Endothelial cell of umbilical vein (primary cell): ENCODE data around the gene RALGPS1. TPM values are rescaled to one million over a fixed set of nuclear protein-coding genes. Genes with fewer than 3 reads are reported as not detected.

ENCODE experiments used
- BruUV-seq: library from RNA; stranded (reverse); fragments of 400-500 nt; replicated peaks from 2 replicates; lab custom pipeline; 2021; lab: Mats Ljungman, UMichigan
- CTCF ChIA-PET: fragments of 300-600, 350-600 bp; sonication (Branson Sonifier 250); formaldehyde crosslinking; loops from one replicate; lab custom pipeline; 2021; ENCODE audit warnings: antibody characterized with exemption, inconsistent platforms; lab: Charles Lee
- POLR2A ChIA-PET: fragments of 300-600, 350-600 bp; sonication (Branson Sonifier 250); formaldehyde crosslinking; loops from one replicate; lab custom pipeline; 2021; ENCODE audit warnings: antibody characterized with exemption, inconsistent platforms; lab: Charles Lee
- DNase-seq: peaks from one replicate; pipeline ENCODE4 v3.0.0-alpha.2; 2011; ENCODE audit warnings: low read depth, low spot score
- FAIRE-seq: peaks from 2 replicates; lab custom pipeline; 2011; peaks lifted over from hg19 to GRCh38; lab: Jason Lieb, UNC
- H2AFZ ChIP-seq: 2 replicates; pipeline ENCODE4 v1.6.0; 2012; ENCODE audit warnings: low read depth, low read length, control low read depth, inconsistent platforms
- H3K27ac ChIP-seq: 2 replicates; pipeline ENCODE4 v1.5.1; 2011; ENCODE audit warnings: low read depth, mild to moderate bottlenecking, control low read depth, low read length, moderate library complexity; ENCODE audit not compliant: insufficient read depth
- H3K27me3 ChIP-seq, 2 experiments: 2 replicates each; pipeline versions ENCODE4 v1.6.0 to v1.6.1; 2011; ENCODE audit warnings: low read length in 2 of 2, mixed read lengths in 1 of 2; ENCODE audit not compliant: control insufficient read depth in 2 of 2, insufficient read depth in 2 of 2
- H3K36me3 ChIP-seq, 2 experiments: 2 replicates in 1 of 2; 3 replicates in 1 of 2; pipeline ENCODE4 v1.5.1; 2011; ENCODE audit warnings: low read length in 2 of 2, mild to moderate bottlenecking in 1 of 2, moderate library complexity in 1 of 2; ENCODE audit not compliant: control insufficient read depth in 2 of 2, insufficient read depth in 2 of 2; ENCODE audit errors: extremely low read depth in 1 of 2
- H3K4me1 ChIP-seq: 3 replicates; pipeline ENCODE4 v1.5.1; 2011; ENCODE audit warnings: mild to moderate bottlenecking, low read length; ENCODE audit not compliant: control insufficient read depth, insufficient read depth; ENCODE audit errors: extremely low read depth
- H3K4me2 ChIP-seq: 2 replicates; pipeline ENCODE4 v1.6.1; 2011; ENCODE audit warnings: low read length, control low read depth, mixed read lengths; ENCODE audit not compliant: insufficient read depth
- H3K4me3 ChIP-seq, 3 experiments: fragments of 200-600 bp in 1 of 3; sonication (generic), shearing (Covaris generic) in 1 of 3; replicated peaks in 1 of 3; 2 replicates each; pipeline ENCODE4 v1.5.1; 2011 to 2016; ENCODE audit warnings: control low read depth in 3 of 3, low read length in 3 of 3, mild to moderate bottlenecking in 2 of 3, inconsistent platforms in 1 of 3, low read depth in 1 of 3, moderate library complexity in 1 of 3; ENCODE audit not compliant: insufficient read depth in 1 of 3
- H3K79me2 ChIP-seq: 2 replicates; pipeline ENCODE4 v1.6.0; 2012; ENCODE audit warnings: low read length, inconsistent platforms; ENCODE audit not compliant: control insufficient read depth, insufficient read depth
- H3K9ac ChIP-seq: replicated peaks from 2 replicates; pipeline ENCODE3; 2011; ENCODE audit warnings: low read length, control low read depth; ENCODE audit not compliant: insufficient read depth; ENCODE audit errors: extremely low read depth
- H3K9me1 ChIP-seq: replicated peaks from 3 replicates; pipeline ENCODE4 v1.6.0; 2011; ENCODE audit warnings: mild to moderate bottlenecking, low read length; ENCODE audit not compliant: control insufficient read depth, insufficient read depth; ENCODE audit errors: extremely low read depth
- H3K9me3 ChIP-seq: replicated peaks from 2 replicates; pipeline ENCODE4 v1.5.1; 2012; ENCODE audit warnings: low read length, inconsistent platforms; ENCODE audit not compliant: control insufficient read depth, insufficient read depth
- H4K20me1 ChIP-seq: replicated peaks from 2 replicates; pipeline ENCODE3; 2011; ENCODE audit warnings: mild to moderate bottlenecking, low read length; ENCODE audit not compliant: control insufficient read depth, insufficient read depth; ENCODE audit errors: extremely low read depth
- CTCF ChIP-seq, 2 donors: IDR thresholded peaks; 1 replicate in 1 of 2; 2 replicates in 1 of 2; pipeline ENCODE4 v1.5.1; 2011; ENCODE audit warnings: low read length in 2 of 2, mild to moderate bottlenecking in 2 of 2, moderate library complexity in 2 of 2, control low read depth in 1 of 2, inconsistent platforms in 1 of 2, low read depth in 1 of 2; ENCODE audit not compliant: insufficient read depth in 1 of 2; ENCODE audit errors: extremely low read depth in 1 of 2
- EZH2 ChIP-seq: IDR thresholded peaks from 2 replicates; pipeline ENCODE4 v1.6.1; 2012; ENCODE audit warnings: borderline replicate concordance, low read depth, mild to moderate bottlenecking, moderate library complexity, low read length, inconsistent platforms; ENCODE audit not compliant: severe bottlenecking
- FOS ChIP-seq: IDR thresholded peaks from 2 replicates; pipeline ENCODE4 v1.6.1; 2011; ENCODE audit warnings: mild to moderate bottlenecking, low read length, moderate library complexity, borderline replicate concordance; ENCODE audit not compliant: insufficient read depth
- GATA2 ChIP-seq: IDR thresholded peaks from 2 replicates; pipeline ENCODE4 v1.7.0; 2011; ENCODE audit warnings: low read depth, mild to moderate bottlenecking, moderate library complexity, mixed read lengths, low read length; ENCODE audit not compliant: insufficient read length, insufficient read depth
- JUN ChIP-seq: IDR thresholded peaks from 2 replicates; pipeline ENCODE4 v1.6.1; 2011; ENCODE audit warnings: borderline replicate concordance, low read depth; ENCODE audit not compliant: insufficient read length, insufficient read depth
- MAX ChIP-seq: IDR thresholded peaks from 2 replicates; pipeline ENCODE4 v1.6.1; 2011; ENCODE audit not compliant: insufficient read depth, insufficient read length
- MYC ChIP-seq: IDR thresholded peaks from one replicate; pipeline ENCODE4 v1.6.1; 2011; ENCODE audit warnings: mild to moderate bottlenecking, low read depth, low read length
- POLR2A ChIP-seq: IDR thresholded peaks from 2 replicates; pipeline ENCODE4 v1.6.1; 2012; ENCODE audit warnings: low read depth, mild to moderate bottlenecking, control low read depth, low read length
- POLR2AphosphoS5 ChIP-seq: IDR thresholded peaks from 2 replicates; pipeline ENCODE4 v1.6.1; 2012; ENCODE audit warnings: low read depth, mild to moderate bottlenecking, control low read depth, low read length, moderate library complexity; ENCODE audit not compliant: insufficient read depth
- dilution Hi-C: fragments of 300-500 bp; cut with MboI; formaldehyde crosslinking; loops from one replicate; pipeline ENCODE4 v1.15.0; 2019; ENCODE audit warnings: low sequenced_read_pairs; ENCODE audit not compliant: extremely low pct_ligation_motif_present
- intact Hi-C: fragments of 100-400 bp; cut with micrococcal nuclease; formaldehyde crosslinking; loops from one replicate; pipeline ENCODE4 v1.10.0; 2022
- polyA plus RNA-seq, 4 experiments: library from polyadenylated mRNA; depleted of rRNA in 3 of 4; stranded (reverse) in 3 of 4; unstranded in 1 of 4; fragments of >200 nt; gene quantifications; 2 replicates each; pipeline versions ENCODE4 v1.2.1 to v1.2.3, GENCODE V29; 2011 to 2012; ENCODE audit warnings: missing spikeins in 1 of 4
- total RNA-seq: library from RNA; stranded (reverse); gene quantifications from 2 replicates; pipeline ENCODE4 v1.2.3, GENCODE V29; 2021

RALGPS1 gene
- total and polyA plus RNA-seq, 2 donors (not counting 3 experiments of a cell fraction or from before 2014, with no cell fraction given), result 3.8 to 5.5 TPM

GRCh38 chr9:126891676-126892075, 22.9 kb upstream of the RALGPS1 start:
- no peak for DNase-seq
- Histone ChIP-seq H3K27me3 (no peaks in the 10 kb centered on the region), H3K4me3 (no peak overlapping the region), H2AFZ (no peak overlapping the region), H3K4me1 (no peaks in the 10 kb centered on the region), H3K9me1 (no peaks in the 10 kb centered on the region), H3K9me3 (no peaks in the 10 kb centered on the region), H3K4me2 (no peak overlapping the region), H4K20me1 (no peaks in the 10 kb centered on the region), H3K36me3 (no peaks in the 10 kb centered on the region), H3K27ac (no peak overlapping the region), H3K9ac (no peak overlapping the region), H3K79me2 (no peaks in the 10 kb centered on the region)
- BruUV-seq, result no TSS peak
- ChIA-PET CTCF (no interaction called here), POLR2A (no interaction called here)
- intact Hi-C loops, result no loop called here
- TF ChIP-seq JUN, result no peak
- TF ChIP-seq MYC, result no peak
- TF ChIP-seq MAX, result no peak
- TF ChIP-seq EZH2, result no peak
- no peak for TF ChIP-seq CTCF (IDR thresholded peaks at IDR 0.05; ENCODE audit: extremely low read depth in 1 of 2, insufficient read depth in 1 of 2, low read depth in 1 of 2, low read length in 2 of 2)
- no peak for TF ChIP-seq POLR2A
- no peak for TF ChIP-seq FOS
- no peak for TF ChIP-seq GATA2
- TF ChIP-seq POLR2AphosphoS5, result no peak
- dilution Hi-C loops, result no loop called here
- no peak for FAIRE-seq
